Stomach (tissue), 4 donors: Measurements from ENCODE around the gene KISS1R.

Source experiments
- EP300 ChIP-seq: sonication (generic); formaldehyde crosslinking; IDR thresholded peaks from one replicate; pipeline ENCODE4 v1.6.1; 2017; ENCODE audit warnings: antibody characterized with exemption
- POLR2A ChIP-seq, 4 donors: fragments of 450-650 bp; IDR thresholded peaks; one replicate each; pipeline ENCODE4 v1.6.1; 2016; ENCODE audit warnings: antibody characterized with exemption in 4 of 4, control low read depth in 2 of 4, mild to moderate bottlenecking in 1 of 4, moderate library complexity in 1 of 4
- POLR2AphosphoS5 ChIP-seq, 3 donors: sonication (generic); formaldehyde crosslinking; IDR thresholded peaks; one replicate each; pipeline ENCODE4 v1.6.1; 2016; ENCODE audit warnings: antibody characterized with exemption in 3 of 3
- TF ChIP-seq, protein P1 (sequence below), 7 experiments: fragments of 450-650 bp in 4 of 7; fragments of 200-600 bp in 3 of 7; sonication (generic) in 3 of 7; IDR thresholded peaks; one replicate each; pipeline ENCODE4 v1.5.1; 2016 to 2019; ENCODE audit warnings: antibody characterized with exemption in 7 of 7, control low read depth in 2 of 7, mild to moderate bottlenecking in 1 of 7

- TF ChIP-seq EP300 = no peak
- no peak for TF ChIP-seq POLR2AphosphoS5 (IDR thresholded peaks at IDR 0.05)
- no peak for TF ChIP-seq POLR2A (IDR thresholded peaks at IDR 0.05)
- TF ChIP-seq, protein P1, sequence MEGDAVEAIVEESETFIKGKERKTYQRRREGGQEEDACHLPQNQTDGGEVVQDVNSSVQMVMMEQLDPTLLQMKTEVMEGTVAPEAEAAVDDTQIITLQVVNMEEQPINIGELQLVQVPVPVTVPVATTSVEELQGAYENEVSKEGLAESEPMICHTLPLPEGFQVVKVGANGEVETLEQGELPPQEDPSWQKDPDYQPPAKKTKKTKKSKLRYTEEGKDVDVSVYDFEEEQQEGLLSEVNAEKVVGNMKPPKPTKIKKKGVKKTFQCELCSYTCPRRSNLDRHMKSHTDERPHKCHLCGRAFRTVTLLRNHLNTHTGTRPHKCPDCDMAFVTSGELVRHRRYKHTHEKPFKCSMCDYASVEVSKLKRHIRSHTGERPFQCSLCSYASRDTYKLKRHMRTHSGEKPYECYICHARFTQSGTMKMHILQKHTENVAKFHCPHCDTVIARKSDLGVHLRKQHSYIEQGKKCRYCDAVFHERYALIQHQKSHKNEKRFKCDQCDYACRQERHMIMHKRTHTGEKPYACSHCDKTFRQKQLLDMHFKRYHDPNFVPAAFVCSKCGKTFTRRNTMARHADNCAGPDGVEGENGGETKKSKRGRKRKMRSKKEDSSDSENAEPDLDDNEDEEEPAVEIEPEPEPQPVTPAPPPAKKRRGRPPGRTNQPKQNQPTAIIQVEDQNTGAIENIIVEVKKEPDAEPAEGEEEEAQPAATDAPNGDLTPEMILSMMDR (IDR thresholded peaks at IDR 0.05) = no peak
Measured at GRCh38 chr19:920051-920864, 3.1 kb downstream of the KISS1R start.
